GM21528 (cell line): Measurements from ENCODE around the gene KIF19.
"Not testable (repeated sequence)": the region's sequence is repeated elsewhere in the genome, so short reads cannot be mapped to it uniquely, and the experiment has no call there.

Experiments used
- ATAC-seq: cut with Tn5 transposase; IDR thresholded peaks from one replicate; pipeline ENCODE4 v1.9.1; 2021; ENCODE audit warnings: mild to moderate bottlenecking, moderate library complexity; ENCODE audit not compliant: unreplicated experiment, low FRiP score

The KIF19 gene

DNA sequence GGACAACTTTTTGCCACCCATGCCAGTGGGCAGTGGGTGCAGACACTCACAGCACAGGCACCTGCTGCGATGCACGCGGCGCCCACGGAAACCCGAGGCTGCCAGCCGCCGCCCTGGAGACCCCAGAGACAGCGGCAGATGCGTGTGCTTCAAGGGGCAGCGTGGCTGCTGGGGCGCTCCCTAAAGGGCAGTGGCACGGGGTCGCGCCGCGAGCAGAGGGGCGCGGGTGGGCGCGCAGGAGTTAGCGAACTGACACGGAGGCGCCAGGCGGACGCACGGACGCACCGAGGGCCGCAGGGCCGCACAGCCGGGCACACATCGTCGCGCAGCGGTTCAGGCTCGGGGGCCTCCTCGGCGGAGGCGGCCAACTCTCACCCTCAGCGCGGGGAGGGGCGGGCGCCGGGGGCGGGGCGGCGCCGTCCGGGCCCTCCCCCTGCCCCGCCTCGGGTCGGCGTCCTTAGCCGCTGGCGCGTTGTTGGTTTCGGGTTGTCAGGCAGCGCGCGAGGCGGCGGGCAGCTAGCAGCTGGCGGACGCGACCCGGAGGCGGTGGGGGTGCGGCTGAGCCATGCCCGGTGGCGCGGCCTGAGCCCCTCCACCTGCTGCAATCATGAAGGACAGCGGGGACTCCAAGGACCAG is at the start of gene KIF19:
KIF19 (plus strand) TSS at position 484 of the 637 bp plus-strand sequence; CDS start at position 608, 124 bp downstream.
- ATAC-seq: peak; percentile 58

- ATAC-seq: no peak
These were observed 49.5 kb upstream of the KIF19 start for GRCh38 chr17:74276541-74277009.

DNA sequence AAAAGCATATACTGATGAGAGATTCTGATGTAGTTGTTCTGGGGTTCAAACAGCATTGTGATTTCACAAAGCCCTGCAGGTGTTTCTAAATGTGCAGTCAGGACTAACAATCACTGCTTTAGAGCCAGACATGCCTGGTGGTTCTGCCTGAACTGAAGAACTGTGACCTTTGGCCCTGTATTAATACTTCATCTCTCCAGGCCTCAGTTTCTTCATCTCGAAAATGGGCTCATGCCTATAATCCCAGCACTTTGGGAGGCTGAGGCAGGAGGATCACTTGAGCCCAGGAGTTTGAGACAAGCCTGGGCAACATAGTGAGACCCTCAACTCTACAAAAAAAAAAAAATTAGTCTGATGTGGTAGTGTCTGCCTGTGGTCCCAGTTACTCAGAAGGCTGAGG is 48.1 kb upstream of the KIF19 start:
- ATAC-seq: no peak

DNA sequence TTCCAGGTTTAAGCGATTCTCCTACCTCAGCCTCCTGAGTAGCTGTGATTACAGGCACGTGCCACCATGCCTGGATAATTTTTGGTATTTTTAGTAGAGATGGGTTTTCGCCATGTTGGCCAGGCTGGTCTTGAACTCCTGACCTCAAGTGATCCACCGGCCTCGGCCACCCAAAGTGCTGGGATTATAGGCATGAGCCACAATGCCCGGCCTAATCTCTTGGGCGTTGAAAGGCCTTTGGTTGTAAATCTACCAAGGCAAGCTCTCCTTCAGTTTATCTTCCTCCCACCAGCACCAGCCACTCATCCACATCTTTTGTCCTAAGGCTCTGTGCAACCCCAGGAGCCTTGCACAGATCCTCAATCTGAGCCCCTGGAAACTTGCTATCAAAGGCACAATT is 46.4 kb upstream of the KIF19 start:
- not testable (repeated sequence) for ATAC-seq

GRCh38 chr17:74280093-74280513 is 45.9 kb upstream of the KIF19 start:
- no peak for ATAC-seq

DNA sequence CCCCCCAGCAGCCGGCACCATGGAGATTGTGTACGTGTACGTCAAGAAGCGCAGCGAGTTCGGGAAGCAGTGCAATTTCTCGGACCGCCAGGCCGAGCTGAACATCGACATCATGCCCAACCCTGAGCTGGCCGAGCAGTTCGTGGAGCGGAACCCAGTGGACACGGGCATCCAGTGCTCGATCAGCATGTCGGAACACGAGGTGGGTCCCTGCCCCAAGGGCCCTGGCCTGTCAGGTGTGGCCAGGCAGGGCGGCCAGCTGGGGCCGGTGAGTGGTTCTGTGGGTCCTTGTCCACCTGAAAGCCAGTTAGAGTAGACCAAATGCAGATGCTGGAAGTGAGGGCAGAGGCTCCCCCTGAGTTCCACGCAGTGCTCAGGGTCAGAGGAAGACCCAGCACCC is 44.2 kb upstream of the KIF19 start:
- ATAC-seq: no peak

DNA sequence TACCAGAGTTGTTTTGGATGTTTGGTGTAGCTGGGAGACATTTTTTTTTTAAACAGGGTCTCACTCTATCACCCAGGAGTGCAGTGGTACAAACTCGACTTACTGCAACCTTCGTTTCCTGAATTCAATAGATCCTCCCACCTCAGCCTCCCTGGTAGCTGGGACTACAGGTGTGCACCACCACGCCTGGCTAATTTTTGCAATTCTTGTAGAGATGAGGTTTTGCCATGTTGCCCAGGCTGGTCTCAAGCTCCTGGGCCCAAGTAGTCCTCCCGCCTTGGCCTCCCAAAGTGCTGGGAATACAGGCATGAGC is 43.8 kb upstream of the KIF19 start:
- not testable (repeated sequence) for ATAC-seq

DNA sequence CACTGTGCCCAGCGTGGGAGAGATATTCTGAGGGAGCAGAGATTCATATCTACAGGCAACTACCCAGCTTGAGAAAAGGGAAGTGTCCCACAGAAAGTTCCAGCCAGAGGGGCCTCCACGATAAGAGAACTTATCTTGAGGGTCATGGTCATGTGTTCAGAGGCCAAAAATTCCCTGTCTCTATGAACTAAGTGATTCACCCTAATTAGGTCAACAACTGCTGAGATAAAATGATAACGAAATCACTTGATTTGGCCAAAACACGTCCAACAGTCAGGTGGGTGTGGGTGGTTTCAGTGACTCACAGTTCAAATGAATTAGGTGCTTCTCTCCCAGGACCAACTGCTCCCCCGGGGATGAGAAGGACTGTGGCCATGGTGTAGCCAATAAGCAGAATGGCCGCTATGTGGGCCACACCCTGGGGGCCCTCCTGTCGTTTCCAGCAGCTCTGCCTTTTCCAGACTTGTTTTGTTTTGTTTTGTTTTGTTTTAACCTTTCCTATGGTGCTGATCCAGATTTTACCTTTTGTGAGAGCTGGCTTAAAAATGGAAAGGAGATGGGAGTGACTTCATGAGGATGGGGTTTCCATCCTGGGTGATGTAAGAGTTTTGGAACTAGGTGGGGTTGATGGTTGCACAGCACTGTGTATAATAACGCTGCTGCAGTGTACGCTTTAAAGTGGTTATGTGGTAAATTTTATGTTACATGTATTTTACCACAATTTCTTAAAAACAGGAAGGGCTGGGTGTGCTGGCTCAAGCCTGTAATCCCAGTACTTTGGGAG is 43.2 kb upstream of the KIF19 start:
- no peak for ATAC-seq

DNA sequence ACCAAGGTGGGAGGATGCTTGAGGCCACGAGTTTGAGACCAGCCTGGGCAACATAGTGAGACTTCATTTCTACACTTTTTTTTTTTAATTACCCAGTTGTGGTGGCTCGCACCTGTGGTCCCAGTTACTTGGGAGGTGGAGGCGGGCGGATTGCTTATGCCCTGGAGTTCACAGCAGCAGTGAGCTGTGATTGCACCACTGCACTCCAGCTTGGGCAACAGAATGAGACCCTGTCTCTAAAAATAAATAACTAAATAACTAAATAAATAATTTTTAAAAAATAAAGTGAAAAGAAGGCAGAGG is 42.7 kb upstream of the KIF19 start:
- ATAC-seq: no peak

GRCh38 chr17:74287031-74287602 is 38.9 kb upstream of the KIF19 start:
- ATAC-seq: no peak

DNA sequence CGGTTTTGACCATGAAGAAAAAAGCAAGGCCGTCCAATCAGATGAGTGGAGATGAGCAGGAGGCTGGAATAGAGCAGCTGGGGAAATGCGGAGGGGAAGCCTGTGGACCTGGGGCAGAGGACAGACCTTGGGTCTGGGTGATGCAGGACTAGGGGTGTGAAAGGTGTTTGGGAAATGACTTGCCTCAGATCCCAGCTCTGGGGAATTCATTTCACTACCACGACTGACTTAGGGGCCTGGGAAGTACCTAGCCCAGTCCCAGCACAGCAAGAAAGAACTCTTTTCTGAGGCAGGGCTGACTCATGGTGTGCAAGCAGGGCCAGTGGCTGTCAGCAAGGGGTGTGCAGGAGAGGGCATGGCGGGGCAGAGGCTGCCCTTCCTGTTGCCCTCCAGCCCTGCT is 37.2 kb upstream of the KIF19 start:
- no peak for ATAC-seq

GRCh38 chr17:74289688-74290087 is 36.3 kb upstream of the KIF19 start:
- no peak for ATAC-seq

DNA sequence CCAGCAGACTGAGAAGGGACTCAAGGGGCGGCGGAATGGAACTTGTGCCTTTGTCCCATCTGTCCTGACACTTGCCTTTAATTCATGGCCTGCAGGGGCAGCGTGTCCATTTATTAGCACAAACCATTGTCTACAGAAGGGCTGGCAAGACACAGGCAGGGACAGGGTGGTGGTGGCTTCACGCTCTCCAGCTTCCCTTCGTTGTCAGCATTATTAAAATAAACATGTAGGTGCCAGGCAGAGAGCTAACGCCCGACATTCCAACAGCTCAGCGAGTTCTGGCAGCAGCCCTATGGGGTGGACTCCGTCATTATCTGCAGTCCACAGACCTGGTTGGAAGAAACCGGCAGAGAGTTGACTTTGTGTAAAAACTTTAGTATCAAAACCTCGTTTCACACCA is 35.7 kb upstream of the KIF19 start:
- ATAC-seq: no peak

GRCh38 chr17:74292495-74292894 is 33.5 kb upstream of the KIF19 start:
- no peak for ATAC-seq

DNA sequence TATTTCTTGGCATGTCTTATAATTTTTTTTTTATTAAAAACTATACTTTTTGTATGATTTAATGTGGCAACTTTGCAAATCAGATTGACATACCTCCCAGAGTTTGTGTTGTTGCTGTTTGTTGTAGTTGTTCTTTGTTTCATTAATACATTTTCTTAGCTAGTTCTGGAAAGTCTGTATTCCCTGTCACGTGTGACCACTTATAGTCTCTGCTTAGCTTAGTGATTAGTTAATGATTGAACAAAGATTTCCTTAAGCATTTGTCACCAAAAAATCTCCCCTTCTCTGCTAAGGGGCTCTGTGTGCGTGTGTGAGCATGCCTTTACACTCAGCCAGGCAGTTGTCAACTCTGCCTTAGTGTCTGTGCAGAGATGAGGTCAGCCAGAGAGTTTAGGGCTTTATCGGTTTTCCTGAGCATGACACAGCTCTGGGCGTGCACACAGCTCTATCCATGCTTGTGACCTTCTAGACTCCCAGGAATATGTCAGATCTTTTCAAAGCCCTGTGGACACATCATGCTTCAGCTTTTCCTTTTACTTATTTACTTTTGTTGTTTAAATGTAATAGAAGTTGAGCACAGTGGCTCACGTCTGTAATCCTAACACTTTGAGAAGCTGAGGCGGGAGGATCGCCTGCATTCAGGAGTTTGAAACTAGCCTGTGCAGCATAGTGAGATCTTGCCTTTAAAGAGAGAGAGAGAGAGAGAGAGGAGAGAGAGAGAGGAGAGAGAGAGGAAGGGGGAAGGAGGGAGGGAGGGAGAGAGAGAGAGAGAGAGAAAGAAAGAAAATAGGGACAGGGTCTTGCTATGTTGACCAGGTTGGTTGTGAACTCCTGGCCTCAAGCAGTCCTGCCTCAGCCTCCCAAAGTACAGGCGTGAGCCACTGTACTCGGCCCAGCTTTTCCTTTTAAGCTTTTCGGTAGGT is 30.1 kb upstream of the KIF19 start:
- no peak for ATAC-seq

DNA sequence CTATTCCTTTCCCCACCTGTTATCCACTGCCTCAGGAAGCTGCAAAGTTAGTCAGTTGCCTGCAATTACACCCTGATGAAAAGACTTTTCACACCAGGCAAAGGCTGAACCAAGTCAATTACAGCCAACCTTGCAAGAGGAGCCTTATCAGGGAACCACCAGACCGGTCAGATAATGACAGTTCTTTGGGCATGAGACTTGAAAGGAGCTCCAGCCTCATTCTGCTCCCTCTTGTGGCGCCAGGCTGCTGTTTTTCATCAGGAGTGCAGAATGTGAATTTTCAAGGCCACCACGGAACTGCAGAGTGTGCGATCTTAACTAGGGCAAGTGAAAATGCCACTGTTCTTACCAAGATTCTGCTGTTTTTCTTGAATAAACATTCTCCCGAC is 29.5 kb upstream of the KIF19 start:
- no peak for ATAC-seq

GRCh38 chr17:74297941-74298340 is 28.1 kb upstream of the KIF19 start:
- ATAC-seq: no peak

GRCh38 chr17:74298778-74299177 is 27.2 kb upstream of the KIF19 start:
- no peak for ATAC-seq

- no peak for ATAC-seq
These were observed 26.6 kb upstream of the KIF19 start for GRCh38 chr17:74299226-74300009.

DNA sequence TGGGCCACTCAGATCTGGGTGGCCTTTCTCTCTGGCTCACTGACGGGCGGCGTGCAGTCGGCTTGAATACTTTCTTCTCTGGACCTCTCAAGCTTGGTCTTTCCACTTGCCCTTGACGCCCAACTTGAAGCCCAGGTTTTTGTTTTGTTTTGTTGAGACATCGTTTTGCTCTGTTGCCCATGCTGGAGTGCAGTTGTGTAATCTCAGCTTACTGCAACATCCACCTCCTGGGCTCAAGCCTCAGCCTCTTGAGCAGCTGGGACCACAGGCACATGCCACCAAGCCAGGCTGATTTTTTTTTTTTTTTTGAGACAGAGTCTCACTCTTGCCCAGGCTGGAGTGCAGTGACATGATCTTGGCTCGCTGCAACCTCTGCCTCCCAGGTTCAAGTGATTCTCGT is 22.7 kb upstream of the KIF19 start:
- ATAC-seq: no peak
